Measurements from ENCODE around the gene GYPA.
"Not testable (repeated sequence)": the region's sequence is repeated elsewhere in the genome, so short reads cannot be mapped to it uniquely, and the experiment has no call there.

GYPA gene

DNA sequence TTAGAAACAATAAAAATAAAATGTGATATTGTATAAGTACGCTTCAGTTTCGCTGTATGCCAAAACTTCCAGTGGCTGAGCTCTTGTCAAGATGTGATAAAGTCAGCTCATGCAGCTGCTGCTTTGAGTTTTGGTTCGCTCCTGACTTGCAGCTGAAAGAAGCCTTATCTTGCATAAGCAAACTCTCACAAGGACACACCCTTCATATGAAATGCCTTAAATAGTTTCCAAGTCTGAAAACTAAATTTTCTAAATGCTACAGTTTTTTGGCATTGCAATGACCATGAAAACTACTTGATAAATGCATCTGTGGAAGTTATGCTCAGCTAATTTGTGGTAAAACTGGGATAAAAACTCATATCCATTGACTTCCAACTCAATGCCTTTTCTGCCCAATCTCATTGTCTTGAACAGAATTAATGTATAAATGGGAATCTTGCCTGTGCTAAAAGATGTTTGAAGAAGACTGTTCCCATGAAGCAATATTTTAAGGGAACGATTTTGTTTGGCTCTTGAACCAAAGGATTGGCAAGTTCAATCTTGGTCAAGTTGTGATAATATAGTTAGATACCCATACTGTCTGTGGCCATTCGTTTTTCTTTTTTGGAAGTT is 11.7 kb downstream of the GYPA start:
- DNase-seq (ENCODE audit: low read depth in 2 of 2), result not testable (repeated sequence)

DNA sequence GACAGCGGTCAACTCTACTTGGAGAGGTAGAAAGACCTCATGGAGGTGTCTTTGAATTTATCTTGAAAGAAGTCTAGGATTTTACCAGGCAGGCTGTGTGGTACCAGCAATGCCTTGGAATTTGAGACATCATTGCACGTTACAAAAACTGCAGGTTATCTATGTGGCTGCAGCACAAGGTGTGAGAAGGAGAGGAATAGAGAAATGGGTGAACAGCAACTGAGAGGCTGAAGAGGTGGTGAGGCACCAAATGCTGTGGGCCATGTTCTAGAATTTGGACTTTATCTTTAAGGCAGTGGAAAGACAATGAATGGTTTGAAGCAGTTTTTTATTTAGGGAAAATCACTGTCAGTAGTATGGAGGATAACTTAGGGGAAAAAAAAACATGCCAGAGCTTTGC is 15.4 kb downstream of the GYPA start:
- DNase-seq (ENCODE audit: low read depth in 2 of 2), result not testable (repeated sequence)

DNA sequence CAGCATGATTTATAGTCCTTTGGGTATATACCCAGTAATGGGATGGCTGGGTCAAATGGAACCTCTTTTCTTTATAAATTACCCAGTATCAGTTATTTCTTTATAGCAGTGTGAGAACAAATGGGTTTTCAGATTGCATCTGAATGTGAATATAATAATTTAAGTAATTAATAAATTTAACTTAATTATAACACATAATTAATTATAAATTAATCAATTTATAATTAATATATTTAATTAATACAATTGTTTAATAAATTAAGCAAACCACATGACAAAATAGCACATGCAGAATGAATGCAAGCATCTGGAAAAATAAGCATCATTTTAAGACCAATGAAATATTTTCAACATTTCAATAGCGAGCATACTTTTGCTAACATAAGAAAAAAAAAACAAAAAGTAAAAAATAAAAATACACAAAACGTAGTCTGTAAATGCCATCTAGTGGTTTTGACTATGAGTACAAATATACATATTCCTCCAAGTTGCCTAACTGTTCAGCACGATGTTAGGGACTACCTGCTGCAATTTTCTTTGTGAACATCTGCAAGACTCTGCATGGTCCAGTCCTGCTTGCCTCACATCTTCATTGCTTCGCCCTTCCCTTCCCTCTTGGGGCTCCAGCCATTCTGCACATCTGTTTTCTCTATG is 16.4 kb downstream of the GYPA start:
- not testable (repeated sequence) for DNase-seq (ENCODE audit: low read depth in 2 of 2)

DNA sequence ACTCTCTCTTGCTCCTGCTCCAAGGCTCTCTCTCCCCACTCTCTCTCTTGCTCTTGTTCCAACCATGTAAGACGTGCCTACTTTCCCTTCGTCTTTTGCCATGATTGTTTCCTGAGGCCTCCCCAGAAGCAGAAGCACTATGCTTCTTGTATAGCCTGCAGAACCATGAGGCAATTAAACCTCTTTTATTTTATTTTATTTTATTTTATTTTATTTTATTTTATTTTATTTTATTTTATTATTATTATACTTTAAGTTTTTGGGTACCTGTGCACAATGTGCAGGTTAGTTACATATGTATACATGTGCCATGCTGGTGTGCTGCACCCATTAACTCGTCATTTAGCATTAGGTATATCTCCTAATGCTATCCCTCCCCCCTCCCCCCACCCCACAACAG is 17.2 kb downstream of the GYPA start:
- not testable (repeated sequence) for DNase-seq (ENCODE audit: low read depth in 2 of 2)

DNA sequence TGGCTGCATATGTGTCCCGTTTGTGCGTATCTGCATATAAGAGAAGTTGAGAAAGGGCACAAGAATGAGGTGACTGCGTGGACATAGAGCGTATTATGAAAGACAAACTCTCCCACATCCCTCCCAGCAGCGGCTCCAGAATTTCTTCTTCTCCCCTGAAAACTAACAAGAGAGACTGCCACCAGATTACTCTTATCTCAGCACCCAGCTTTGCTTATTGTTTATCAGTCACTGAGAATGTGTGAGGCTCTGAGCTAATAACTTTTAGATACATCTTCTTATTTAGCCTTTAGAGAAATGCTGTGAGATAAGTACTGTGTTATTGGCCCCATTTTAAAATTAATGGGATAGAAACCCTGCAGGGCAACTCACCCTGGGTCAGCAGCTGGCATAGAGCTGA is 20.8 kb downstream of the GYPA start:
- DNase-seq (ENCODE audit: low read depth in 2 of 2), result not testable (repeated sequence)

DNA sequence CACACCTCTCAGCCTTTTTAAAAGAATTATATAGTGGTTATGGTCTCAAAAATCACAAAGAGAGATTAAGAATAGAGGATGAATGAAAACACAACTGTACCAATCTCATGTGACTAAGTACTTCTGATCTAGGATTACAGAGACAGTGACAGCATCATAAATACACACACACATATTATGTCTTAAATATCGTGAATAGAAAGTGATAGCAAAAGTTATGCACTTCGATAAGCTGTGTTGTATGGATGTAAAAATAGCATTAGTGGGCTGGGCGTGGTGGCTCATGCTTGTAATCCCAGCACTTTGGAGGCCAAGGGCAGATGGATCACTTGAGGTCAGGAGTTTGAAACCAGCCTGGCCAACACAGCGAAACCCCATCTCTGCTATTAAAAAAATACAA is 25.0 kb downstream of the GYPA start:
- DNase-seq (ENCODE audit: low read depth in 2 of 2), result no peak

DNA sequence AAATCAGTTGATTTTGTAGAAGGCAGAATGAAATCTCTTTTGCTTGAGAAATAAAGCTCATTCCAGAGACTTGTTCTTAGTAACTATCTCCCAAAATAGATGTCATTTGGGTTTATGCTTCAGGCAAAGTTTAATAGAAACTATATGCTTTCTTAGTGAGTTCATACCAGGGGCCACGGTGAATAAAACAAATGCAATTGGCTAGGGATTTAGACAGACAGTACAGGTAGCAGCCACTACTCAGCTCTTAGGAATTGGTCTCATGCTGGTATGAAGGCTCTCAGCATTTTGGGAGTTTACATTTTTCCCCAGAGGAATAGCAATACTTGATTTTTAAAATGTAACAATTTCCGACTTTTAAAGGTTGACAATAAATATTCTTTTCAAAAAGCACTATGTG is 27.0 kb downstream of the GYPA start:
- DNase-seq (ENCODE audit: low read depth in 2 of 2), result no peak

DNA sequence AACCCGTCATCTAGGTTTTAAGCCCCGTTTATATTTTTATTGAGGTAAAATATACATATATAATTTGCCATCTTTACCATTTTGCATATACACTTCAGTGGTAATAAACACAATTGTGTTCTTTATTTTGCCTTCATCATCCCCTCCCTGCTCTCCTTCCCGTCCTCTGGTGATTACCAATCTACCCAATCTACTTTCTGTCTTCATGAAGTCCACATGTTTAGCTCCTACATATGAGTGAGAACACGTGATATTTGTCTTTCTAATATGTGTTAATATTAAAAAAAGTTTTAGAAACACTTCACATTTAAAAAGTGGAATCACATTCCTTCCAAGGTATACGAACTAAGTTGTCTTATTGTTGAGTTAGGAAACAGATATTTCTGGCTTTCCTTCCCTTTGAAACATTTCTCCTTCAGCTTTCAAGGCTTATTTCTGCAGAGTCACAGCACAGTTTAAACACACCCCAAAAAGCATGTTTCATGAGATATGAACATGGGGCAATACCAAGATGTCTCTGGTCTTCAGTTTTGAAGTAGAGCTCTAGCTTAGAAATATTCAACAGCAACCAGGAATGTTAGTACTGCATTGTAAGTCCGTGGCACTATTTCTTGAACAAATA is 35.9 kb downstream of the GYPA start:
- no peak for DNase-seq (ENCODE audit: low read depth in 2 of 2)

DNA sequence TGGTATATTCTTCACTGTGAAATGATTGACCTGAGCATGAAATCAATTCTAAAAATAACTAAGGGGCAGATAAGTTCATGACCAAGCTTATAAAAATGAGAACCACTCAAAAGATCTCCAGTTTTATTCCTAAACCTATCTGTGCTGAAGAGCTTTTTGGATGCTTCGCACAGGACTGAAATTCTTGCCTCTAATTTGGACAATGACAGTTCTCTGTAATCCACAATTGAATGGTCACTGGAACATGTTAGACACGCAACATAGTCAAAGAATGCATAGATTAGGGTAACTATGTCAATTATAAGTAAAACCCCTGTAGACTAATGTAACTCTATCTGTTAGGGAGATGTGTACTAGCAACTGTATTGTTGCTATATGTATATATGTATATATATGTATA is 42.7 kb downstream of the GYPA start:
- not testable (repeated sequence) for DNase-seq (ENCODE audit: low read depth in 2 of 2)

DNA sequence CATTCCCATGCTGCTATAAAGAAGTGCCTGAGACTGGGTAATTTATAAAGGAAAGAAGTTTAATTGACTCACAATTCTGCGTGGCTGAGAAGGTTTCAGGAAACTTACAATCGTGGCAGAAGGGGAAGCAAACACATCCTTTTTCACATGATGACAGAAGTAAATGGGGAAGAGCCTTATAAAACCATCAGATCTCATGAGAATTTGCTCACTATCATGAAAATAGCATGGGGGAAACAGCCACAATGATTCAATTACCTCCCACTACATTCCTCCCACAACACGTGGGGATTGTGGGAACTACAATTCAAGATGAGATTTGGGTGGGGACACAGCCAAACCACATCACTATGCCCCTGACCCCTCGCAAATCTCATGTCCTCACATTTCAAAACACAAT is 46.5 kb downstream of the GYPA start:
- DNase-seq (ENCODE audit: low read depth in 2 of 2), result not testable (repeated sequence)

DNA sequence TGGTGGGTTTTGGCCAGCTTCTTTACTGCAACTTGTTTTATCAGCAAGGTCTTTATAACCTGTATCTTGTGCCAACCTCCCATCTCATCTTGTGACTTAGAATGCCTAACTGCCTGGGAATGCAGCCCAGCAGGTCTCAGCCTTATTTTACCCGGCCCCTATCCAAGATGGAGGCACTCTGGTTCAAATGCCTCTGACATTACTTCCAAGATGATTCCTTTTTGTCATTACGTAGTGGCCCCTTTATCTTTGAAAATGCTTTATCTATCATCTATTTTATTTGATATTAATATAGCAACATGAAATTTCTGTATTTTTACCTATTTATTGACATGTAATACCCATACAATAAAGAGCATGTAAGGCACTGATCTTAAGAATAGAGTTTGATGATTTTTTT is 49.3 kb downstream of the GYPA start:
- not testable (repeated sequence) for DNase-seq (ENCODE audit: low read depth in 2 of 2)

DNA sequence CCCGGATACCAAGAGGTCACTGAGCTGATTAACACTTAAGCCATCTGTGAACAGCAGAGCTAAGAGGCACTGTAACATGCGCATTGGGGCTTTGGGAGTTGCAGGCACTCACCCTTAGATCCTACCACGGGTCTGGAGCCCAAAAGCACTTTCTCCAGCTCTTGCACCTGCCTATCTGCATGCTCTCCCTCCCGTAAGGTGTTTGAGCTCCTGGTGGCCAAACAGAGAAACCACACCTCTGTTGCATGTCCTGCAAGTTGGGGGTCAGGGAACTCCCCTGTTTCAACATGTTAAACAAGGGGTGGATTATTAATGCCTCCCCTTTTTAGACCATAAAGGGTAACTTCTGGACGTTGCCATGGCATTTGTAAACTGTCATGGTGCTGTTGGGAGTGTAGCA is 49.8 kb downstream of the GYPA start:
- no peak for DNase-seq (ENCODE audit: low read depth in 2 of 2)

DNA sequence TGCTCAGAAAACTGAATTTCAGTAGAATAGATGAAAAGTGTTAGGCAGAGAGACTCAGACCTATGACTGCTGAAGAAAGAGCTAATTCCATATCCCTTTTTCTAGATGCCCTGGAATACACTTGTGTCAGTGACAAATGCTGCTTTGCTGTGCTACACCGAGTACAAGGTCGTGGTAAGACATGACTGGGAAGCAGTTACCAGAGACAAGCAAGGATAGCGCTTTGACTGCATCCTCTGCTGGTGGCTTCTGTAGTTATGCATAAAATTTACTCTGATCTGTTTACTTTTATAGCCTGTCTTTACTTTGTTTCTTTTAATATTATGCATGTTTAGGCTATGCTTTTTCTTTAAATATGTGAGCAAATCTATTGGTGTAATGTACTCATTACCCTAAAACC is 58.5 kb downstream of the GYPA start:
- DNase-seq (ENCODE audit: low read depth in 2 of 2), result not testable (repeated sequence)

DNA sequence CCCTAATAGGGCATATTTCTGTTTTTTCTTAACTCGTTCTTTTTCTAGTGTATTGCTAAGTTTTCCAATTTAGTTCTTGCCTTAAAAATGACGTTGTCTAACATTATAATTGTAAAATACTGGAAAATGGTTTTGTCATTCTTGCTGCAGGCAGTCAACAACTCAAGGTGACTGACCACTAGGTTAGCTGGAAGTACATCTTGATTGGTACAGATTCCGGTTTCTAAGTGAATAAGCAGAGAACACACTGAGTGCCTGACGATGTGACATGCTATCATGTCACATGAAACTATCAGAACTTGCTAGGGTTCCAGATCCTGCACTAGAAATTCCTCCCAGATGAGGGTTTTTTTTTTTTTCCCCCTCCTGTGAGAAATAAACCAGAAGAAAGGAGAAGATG is 60.4 kb downstream of the GYPA start:
- not testable (repeated sequence) for DNase-seq (ENCODE audit: low read depth in 2 of 2)

DNA sequence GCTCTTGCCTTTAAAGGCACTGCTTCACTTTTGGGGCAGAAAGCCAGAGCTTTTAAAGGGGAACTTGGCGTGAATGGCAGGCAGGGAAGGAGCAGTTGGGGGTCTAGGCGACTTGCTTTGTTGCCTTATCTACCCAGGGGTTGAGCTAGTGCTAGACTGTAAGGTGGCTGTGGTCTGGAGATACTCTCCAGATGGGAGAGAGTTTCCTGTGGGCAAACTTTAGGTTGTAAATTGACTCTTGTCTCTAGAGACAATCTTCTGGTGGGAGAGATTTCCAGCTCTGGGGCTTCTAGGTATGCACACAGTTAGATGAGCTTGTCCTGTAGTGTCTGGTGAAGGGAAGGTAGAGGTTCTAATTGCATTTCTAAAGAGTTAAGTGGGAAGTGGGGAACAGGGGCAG is 61.8 kb downstream of the GYPA start:
- DNase-seq (ENCODE audit: low read depth in 2 of 2), result not testable (repeated sequence)

DNA sequence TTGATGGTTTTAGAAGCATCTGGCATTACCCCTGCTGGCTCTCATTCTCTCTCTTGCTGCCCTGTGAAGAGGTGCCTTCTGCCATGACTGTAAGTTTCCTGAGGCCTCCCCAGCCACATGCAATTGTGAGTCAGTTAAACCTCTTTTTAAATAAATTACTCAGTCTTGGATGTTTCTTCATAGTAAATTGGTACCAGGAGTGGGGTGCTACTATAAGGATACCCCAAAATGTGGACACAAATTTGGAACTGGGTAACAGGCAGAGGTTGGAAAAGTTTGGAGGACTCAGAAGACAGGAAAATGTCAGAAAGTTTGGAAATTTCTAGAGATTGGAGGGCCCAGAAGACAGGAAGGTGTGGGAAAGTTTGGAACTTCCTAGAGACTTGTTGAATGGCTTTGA is 79.0 kb downstream of the GYPA start:
- DNase-seq (ENCODE audit: low read depth in 2 of 2), result not testable (repeated sequence)

DNA sequence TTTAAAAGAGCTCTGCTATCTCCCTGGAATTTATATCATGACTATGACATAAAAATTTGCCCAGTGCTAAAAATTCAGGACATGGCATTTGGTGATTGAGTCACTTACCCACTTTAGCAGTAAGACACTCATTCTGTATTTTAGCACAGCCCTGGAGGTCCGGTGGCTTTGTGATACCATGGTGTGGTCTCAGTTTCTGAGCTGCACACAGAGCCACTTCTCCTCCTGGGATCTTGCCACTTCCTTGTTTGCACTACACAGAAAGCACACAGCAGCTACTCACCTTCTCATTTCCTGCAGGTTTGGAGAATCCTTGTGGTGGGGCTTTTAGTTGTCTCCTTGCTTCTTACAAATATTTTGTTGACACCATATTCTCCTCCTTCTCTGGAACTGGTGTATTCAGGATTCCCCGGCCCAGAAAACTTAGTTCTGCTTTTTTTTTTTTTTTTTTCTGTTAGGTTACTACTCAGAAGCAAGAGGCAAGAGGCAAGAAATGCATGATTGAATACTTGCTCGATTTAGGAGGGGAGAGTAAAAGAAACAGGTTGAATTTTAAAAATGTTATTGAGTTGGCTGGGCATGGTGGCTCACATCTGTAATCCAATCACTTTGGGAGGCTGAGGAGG is 80.2 kb downstream of the GYPA start:
- not testable (repeated sequence) for DNase-seq (ENCODE audit: low read depth in 2 of 2)
